SK-N-SH (cell line): ENCODE data around the gene SON.

Experiments
- CTCF ChIP-seq: fragments of 200-600 bp; sonication (generic); IDR thresholded peaks from 2 replicates; pipeline ENCODE4 v1.6.1; 2017; ENCODE audit warnings: antibody characterized with exemption, mild to moderate bottlenecking, moderate library complexity
- ELF1 ChIP-seq: IDR thresholded peaks from 2 replicates; pipeline ENCODE4 v1.4.0; 2012
- GABPA ChIP-seq: IDR thresholded peaks from 2 replicates; pipeline ENCODE4 v1.4.0; 2012; ENCODE audit warnings: low read depth, mild to moderate bottlenecking
- PBX3 ChIP-seq: IDR thresholded peaks from 2 replicates; pipeline ENCODE4; 2012
- RCOR1 ChIP-seq: fragments of 150-350 bp; IDR thresholded peaks from 2 replicates; pipeline ENCODE4 v1.6.1; 2017; ENCODE audit warnings: antibody characterized with exemption, low read length

- TF ChIP-seq CTCF: no peak
- no peak for TF ChIP-seq RCOR1
- no peak for TF ChIP-seq GABPA
- no peak for TF ChIP-seq ELF1
- no peak for TF ChIP-seq PBX3
Measured at GRCh38 chr21:33514229-33514628, 28.6 kb upstream of the SON start.
